ENCODE results near the gene SASS6.

Gene SASS6

DNA sequence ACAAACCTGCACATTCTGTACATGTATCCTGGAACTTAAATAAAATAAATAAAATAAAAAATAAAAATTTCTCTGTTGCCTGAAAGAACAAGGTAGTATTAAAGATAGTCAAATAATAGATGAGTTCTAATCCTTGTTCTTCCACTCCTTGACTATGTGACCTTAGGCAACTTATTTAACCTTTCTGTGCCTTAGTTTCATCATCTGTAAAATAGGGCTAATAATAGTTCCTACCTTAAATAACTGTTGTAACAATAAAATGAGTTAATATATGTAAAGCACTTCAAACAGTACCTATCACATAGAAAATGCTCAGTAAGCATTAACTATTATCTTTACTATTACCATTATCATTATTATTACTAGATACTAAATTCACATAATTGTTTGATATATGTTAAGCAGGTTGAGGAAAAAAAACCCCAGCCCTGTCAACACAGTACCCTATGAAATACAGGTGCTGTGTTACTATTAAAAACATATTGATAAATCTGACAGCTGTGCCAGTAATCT is 23.1 kb downstream of the SASS6 start:
- Histone ChIP-seq H3K4me1 (no peaks in the 10 kb centered on the region), H3K27me3 (no peaks in the 10 kb centered on the region), H3K4me3 (no peak overlapping the region), H3K27ac (no peak overlapping the region), H3K9me3 (no peaks in the 10 kb centered on the region), H3K36me3 (peaks cover 4 to 24% (median 12%) of the 10 kb centered on the region in 3 donors)
- intact Hi-C loops (cut with DNase I; ENCODE audit: low total_unique reads): no loop called here
- TF ChIP-seq, protein P1, sequence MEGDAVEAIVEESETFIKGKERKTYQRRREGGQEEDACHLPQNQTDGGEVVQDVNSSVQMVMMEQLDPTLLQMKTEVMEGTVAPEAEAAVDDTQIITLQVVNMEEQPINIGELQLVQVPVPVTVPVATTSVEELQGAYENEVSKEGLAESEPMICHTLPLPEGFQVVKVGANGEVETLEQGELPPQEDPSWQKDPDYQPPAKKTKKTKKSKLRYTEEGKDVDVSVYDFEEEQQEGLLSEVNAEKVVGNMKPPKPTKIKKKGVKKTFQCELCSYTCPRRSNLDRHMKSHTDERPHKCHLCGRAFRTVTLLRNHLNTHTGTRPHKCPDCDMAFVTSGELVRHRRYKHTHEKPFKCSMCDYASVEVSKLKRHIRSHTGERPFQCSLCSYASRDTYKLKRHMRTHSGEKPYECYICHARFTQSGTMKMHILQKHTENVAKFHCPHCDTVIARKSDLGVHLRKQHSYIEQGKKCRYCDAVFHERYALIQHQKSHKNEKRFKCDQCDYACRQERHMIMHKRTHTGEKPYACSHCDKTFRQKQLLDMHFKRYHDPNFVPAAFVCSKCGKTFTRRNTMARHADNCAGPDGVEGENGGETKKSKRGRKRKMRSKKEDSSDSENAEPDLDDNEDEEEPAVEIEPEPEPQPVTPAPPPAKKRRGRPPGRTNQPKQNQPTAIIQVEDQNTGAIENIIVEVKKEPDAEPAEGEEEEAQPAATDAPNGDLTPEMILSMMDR (IDR thresholded peaks at IDR 0.05): no peak
- DNase-seq: no peak

DNA sequence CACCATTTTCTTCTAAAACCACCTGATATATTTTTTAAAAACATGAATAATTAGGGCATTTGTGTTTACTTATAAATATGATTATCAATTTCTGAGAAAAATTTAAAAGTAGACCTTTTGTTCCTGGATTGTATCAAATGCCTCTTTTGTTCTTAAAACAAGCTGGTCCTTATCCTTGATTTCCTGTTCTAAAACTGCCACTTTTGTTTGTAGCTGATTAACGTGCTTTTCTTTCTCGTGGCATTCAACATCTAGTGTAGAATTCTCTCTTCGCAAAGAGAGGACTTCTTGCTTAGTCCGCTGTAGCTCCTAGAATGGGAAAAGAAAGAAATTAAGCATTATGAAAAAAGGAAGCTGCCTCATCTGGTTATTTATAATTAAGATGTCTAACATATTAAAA is 25.0 kb downstream of the SASS6 start:
- intact Hi-C loops (cut with DNase I; ENCODE audit: low total_unique reads): no loop called here
- Histone ChIP-seq H3K4me1 (no peaks in the 10 kb centered on the region), H3K27me3 (no peaks in the 10 kb centered on the region), H3K9me3 (no peaks in the 10 kb centered on the region), H3K27ac (no peak overlapping the region), H3K4me3 (no peak overlapping the region), H3K36me3 (peaks cover 12 to 40% (median 17%) of the 10 kb centered on the region in 3 donors)
- DNase-seq: no peak
- TF ChIP-seq, protein P1 (IDR thresholded peaks at IDR 0.05): no peak

DNA sequence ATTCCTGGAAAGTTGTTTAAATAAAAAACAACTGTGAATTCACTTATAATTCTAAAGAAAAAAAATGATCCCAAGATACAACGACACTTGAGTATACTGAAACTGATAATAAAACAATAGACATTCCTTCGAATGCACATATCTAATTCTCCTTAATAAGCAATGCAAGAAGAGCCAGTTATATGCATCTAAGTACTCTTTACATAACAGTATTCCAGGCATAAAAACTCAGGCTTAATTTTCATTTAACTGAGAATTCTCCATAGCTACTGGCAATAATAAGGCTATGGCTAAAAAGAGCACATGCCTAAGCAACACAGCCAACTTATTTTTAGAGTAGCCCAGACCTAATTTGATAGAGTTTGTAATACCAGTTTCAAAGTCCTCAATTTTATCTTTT is 31.2 kb downstream of the SASS6 start:
- intact Hi-C loops (cut with DNase I; ENCODE audit: low total_unique reads): no loop called here
- no peak for DNase-seq
- H3K4me1 ChIP-seq: no peaks in the 10 kb centered on the region
- TF ChIP-seq, protein P1 (IDR thresholded peaks at IDR 0.05): no peak
- no peaks in the 10 kb centered on the region for H3K27me3 ChIP-seq
- peaks cover 10 to 59% (median 12%) of the 10 kb centered on the region in 3 donors for H3K36me3 ChIP-seq
- H3K27ac ChIP-seq: no peak overlapping the region
- no peaks in the 10 kb centered on the region for H3K9me3 ChIP-seq
- H3K4me3 ChIP-seq: no peak overlapping the region

DNA sequence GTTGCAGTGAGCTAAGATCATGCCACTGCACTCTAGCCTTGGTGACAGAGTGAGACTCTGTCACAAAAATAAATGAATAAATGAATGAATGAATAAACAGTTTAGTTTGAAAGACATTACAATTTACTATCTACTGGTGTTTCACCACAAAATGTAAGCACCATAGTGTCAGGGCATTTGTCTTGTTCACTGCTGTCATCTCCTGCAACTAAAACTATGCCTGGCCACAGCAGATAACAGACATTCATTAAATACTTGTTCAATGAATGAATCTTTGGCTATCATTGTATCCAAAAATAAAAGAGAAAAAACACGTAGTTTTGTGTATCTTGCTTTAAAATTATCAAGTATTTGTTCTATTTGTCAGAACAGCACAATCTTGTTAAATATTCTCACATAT is 32.5 kb downstream of the SASS6 start:
- DNase-seq: no peak
- no peak overlapping the region for H3K27ac ChIP-seq
- TF ChIP-seq, protein P1 (IDR thresholded peaks at IDR 0.05): no peak

DNA sequence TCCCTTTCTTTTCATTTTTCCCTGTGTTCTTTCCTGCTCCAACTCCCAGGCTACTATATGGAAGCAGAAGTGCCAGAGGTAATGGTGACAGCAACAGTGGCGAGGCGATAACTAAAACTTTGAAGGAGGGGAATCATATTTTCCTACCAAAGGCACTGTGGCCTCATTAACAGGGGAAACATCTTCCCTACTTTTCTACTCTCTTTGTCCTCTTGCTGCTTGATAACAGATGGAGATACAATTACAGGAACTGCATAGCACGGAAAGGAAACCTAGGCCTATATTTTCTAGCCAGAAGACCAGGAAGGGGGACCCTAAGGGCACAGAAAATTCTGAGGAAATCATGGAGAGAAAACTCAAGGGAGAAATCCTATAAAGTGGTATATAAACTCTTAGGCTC is 42.3 kb downstream of the SASS6 start:
- DNase-seq: no peak
- peaks cover 6 to 15% (median 15%) of the 10 kb centered on the region in 3 donors for H3K36me3 ChIP-seq
- intact Hi-C loops (cut with DNase I; ENCODE audit: low total_unique reads): no loop called here

More for the DNA sequence above, 32.5 kb downstream of the SASS6 start:
- Histone ChIP-seq H3K4me3 (no peak overlapping the region), H3K27me3 (no peaks in the 10 kb centered on the region), H3K9me3 (peaks cover 0 to 3% (median 0%) of the 10 kb centered on the region in 3 donors), H3K4me1 (no peaks in the 10 kb centered on the region), H3K36me3 (peaks cover 12 to 48% (median 13%) of the 10 kb centered on the region in 3 donors)
- intact Hi-C loops (cut with DNase I; ENCODE audit: low total_unique reads): no loop called here

More for the DNA sequence above, 42.3 kb downstream of the SASS6 start:
- peaks cover 0 to 4% (median 0%) of the 10 kb centered on the region in 3 donors for H3K9me3 ChIP-seq
- no peaks in the 10 kb centered on the region for H3K4me1 ChIP-seq
- H3K27me3 ChIP-seq: no peaks in the 10 kb centered on the region
- no peak overlapping the region for H3K4me3 ChIP-seq
- no peak overlapping the region for H3K27ac ChIP-seq
- TF ChIP-seq, protein P1 (IDR thresholded peaks at IDR 0.05): no peak

Data from tibial artery (tissue), 4 donors.